Measurements from ENCODE around the gene NDST3. TPM values are rescaled to one million over a fixed set of nuclear protein-coding genes. Genes with fewer than 3 reads are reported as not detected.

NDST3 gene
- total and polyA plus RNA-seq, 5 donors from 2014 or later: not detected

GRCh38 chr4:118278473-118279274 lies 244.4 kb downstream of the NDST3 start:
- no peaks in the 10 kb centered on the region for H3K27me3 Mint-ChIP-seq
- H3K36me3 Mint-ChIP-seq: peaks cover 15% of the 10 kb centered on the region
- peaks cover 21 to 55% (median 44%) of the 10 kb centered on the region in 4 donors for H3K4me1 Mint-ChIP-seq
- peak; percentile 97 to 98 for ATAC-seq (ENCODE audit: low read depth in 2 of 2)
- H3K4me3 Mint-ChIP-seq: peak overlapping the region; percentile 89 to 95 (median 92)
- peak; percentile 96 to 98 (median 97) for DNase-seq
- Histone ChIP-seq H3K27ac (ENCODE audit: insufficient read depth, low read length, poor library complexity, severe bottlenecking) (peak overlapping the region; percentile 98), H3K27me3 (ENCODE audit: control insufficient read depth, insufficient read depth, low read length) (no peaks in the 10 kb centered on the region), H3K4me1 (ENCODE audit: control insufficient read depth, insufficient read depth, low read length, poor library complexity, severe bottlenecking) (peaks cover 30% of the 10 kb centered on the region), H3K9me3 (ENCODE audit: control insufficient read depth in 2 of 2, low read length in 2 of 2) (no peaks in the 10 kb centered on the region), H3K36me3 (ENCODE audit: control insufficient read depth, insufficient read depth, low read length) (peaks cover 13% of the 10 kb centered on the region), H3K4me3 (ENCODE audit: low read depth, low read length) (peak overlapping the region; percentile 97)
- peaks cover 0 to 1% (median 0%) of the 10 kb centered on the region in 7 donors for H3K9me3 Mint-ChIP-seq
- H3K27ac Mint-ChIP-seq: peak overlapping the region; percentile 99 to 100 (median 99)

DNA sequence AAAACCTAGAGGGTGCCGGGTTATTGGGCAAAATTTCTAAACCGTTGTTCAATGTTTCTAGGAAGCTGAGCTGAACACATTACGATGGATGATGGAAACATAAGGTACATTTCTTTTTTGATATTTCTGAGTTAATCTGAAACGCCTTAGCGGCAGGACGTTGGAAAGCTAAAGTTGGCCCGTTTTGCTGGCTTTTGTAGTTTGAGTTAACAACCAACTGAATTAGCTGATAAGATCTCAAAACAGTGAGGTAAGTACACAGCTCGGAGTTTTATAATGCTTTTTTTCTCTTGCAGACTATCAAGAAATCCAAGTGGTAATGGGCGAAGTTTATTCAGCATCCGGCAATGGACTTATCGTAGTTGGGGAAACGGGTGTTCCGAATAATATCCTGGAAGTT lies 245.0 kb downstream of the NDST3 start:
- Histone ChIP-seq H3K27ac (ENCODE audit: insufficient read depth, low read length, poor library complexity, severe bottlenecking) (peak overlapping the region; percentile 98), H3K9me3 (ENCODE audit: control insufficient read depth in 2 of 2, low read length in 2 of 2) (no peaks in the 10 kb centered on the region), H3K4me1 (ENCODE audit: control insufficient read depth, insufficient read depth, low read length, poor library complexity, severe bottlenecking) (peaks cover 30% of the 10 kb centered on the region), H3K4me3 (ENCODE audit: low read depth, low read length) (peak overlapping the region; percentile 97), H3K27me3 (ENCODE audit: control insufficient read depth, insufficient read depth, low read length) (no peaks in the 10 kb centered on the region), H3K36me3 (ENCODE audit: control insufficient read depth, insufficient read depth, low read length) (peaks cover 13% of the 10 kb centered on the region)
- Mint-ChIP-seq H3K9me3 (peaks cover 0 to 1% (median 0%) of the 10 kb centered on the region in 7 donors), H3K36me3 (peaks cover 15% of the 10 kb centered on the region), H3K4me1 (peaks cover 22 to 55% (median 45%) of the 10 kb centered on the region in 4 donors), H3K27ac (peak overlapping the region; percentile 99 to 100 (median 99)), H3K27me3 (no peaks in the 10 kb centered on the region), H3K4me3 (peak overlapping the region; percentile 89 to 95 (median 92))
- DNase-seq (peak in 2 of 3 donors; percentile 33 to 54), ATAC-seq (ENCODE audit: low read depth in 2 of 2) (no peak)

DNA sequence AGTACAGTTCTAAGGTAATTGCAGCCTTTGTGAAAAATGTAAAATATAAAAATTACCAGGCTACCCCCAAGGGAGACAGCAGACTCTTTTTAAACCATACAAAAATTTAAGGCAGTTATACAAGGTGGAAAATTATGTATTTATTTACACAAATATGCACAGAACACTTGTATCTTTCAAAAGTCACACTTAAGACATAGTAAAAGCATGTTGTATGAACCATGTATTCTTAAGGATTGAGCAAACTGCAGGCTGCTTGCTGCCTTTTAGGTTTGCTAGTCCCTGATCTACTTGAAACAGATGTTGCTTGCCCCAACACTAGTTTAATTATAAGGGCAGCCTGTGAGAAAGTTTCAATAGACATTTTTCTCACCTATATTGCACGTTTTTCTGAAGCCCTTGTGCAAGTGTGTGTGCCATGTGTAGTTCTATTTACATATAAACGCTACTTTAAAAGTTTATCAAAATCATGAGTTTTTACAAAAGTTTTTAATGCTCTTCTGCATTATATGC lies 245.7 kb downstream of the NDST3 start:
- H3K27me3 ChIP-seq (ENCODE audit: control insufficient read depth, insufficient read depth, low read length): no peaks in the 10 kb centered on the region
- H3K27ac ChIP-seq (ENCODE audit: insufficient read depth, low read length, poor library complexity, severe bottlenecking): peak overlapping the region; percentile 98
- H3K9me3 Mint-ChIP-seq: peaks cover 0 to 1% (median 0%) of the 10 kb centered on the region in 7 donors
- no peak for ATAC-seq (ENCODE audit: low read depth in 2 of 2)
- no peaks in the 10 kb centered on the region for H3K27me3 Mint-ChIP-seq
- H3K36me3 ChIP-seq (ENCODE audit: control insufficient read depth, insufficient read depth, low read length): peaks cover 13% of the 10 kb centered on the region
- peak overlapping the region; percentile 97 for H3K4me3 ChIP-seq (ENCODE audit: low read depth, low read length)
- peaks cover 22 to 55% (median 45%) of the 10 kb centered on the region in 4 donors for H3K4me1 Mint-ChIP-seq
- H3K36me3 Mint-ChIP-seq: peaks cover 15% of the 10 kb centered on the region
- peaks cover 30% of the 10 kb centered on the region for H3K4me1 ChIP-seq (ENCODE audit: control insufficient read depth, insufficient read depth, low read length, poor library complexity, severe bottlenecking)
- H3K27ac Mint-ChIP-seq: peak overlapping the region; percentile 12 to 100 (median 99)
- H3K9me3 ChIP-seq (ENCODE audit: control insufficient read depth in 2 of 2, low read length in 2 of 2): no peaks in the 10 kb centered on the region
- DNase-seq: no peak
- peak overlapping the region; percentile 89 to 95 (median 92) for H3K4me3 Mint-ChIP-seq

DNA sequence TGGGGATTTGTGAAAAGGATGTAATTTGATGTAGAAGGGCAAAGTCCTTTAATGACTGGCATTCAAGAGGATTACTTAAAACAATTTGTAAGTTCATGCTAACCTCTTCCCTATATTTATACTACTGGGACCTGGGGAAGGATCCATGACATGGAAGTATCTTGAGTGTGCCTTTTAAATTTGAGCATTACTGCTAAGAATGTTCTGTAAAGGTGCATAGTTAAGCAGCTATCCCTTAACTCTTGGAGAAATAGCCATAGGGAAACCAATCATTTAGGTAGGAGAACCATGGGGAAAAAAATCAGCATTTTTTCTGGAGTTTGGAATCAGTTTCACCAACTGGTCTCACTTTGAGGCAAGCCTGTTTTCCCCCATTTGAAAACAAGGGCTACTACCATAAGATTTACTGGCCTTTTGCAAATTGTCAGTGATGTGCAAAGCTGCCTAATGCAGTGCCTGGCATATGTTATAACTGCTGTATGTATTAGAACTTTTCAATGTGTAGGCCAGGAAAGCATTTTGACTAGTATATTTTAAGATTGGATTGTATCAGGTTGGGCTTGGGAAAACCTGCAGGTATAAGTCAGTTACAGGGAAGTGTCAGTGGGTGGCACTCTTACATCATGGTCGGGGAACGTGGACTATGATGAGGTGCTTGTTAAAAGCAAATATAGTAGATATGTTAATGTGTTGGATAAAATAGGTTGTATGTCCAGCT lies 246.4 kb downstream of the NDST3 start:
- Histone ChIP-seq H3K4me3 (ENCODE audit: low read depth, low read length) (peak overlapping the region; percentile 97), H3K9me3 (ENCODE audit: control insufficient read depth in 2 of 2, low read length in 2 of 2) (no peaks in the 10 kb centered on the region), H3K27ac (ENCODE audit: insufficient read depth, low read length, poor library complexity, severe bottlenecking) (peak overlapping the region; percentile 98), H3K36me3 (ENCODE audit: control insufficient read depth, insufficient read depth, low read length) (peaks cover 13% of the 10 kb centered on the region), H3K27me3 (ENCODE audit: control insufficient read depth, insufficient read depth, low read length) (no peaks in the 10 kb centered on the region), H3K4me1 (ENCODE audit: control insufficient read depth, insufficient read depth, low read length, poor library complexity, severe bottlenecking) (peaks cover 30% of the 10 kb centered on the region)
- ATAC-seq (ENCODE audit: low read depth in 2 of 2) (no peak), DNase-seq (peak; percentile 8 to 69 (median 51))
- peaks cover 15% of the 10 kb centered on the region for H3K36me3 Mint-ChIP-seq
- peaks cover 0 to 1% (median 0%) of the 10 kb centered on the region in 7 donors for H3K9me3 Mint-ChIP-seq
- no peaks in the 10 kb centered on the region for H3K27me3 Mint-ChIP-seq
- H3K27ac Mint-ChIP-seq: peak overlapping the region; percentile 57 to 72 (median 64)
- peaks cover 22 to 55% (median 45%) of the 10 kb centered on the region in 4 donors for H3K4me1 Mint-ChIP-seq
- peak overlapping the region; percentile 18 to 93 (median 75) for H3K4me3 Mint-ChIP-seq

DNA sequence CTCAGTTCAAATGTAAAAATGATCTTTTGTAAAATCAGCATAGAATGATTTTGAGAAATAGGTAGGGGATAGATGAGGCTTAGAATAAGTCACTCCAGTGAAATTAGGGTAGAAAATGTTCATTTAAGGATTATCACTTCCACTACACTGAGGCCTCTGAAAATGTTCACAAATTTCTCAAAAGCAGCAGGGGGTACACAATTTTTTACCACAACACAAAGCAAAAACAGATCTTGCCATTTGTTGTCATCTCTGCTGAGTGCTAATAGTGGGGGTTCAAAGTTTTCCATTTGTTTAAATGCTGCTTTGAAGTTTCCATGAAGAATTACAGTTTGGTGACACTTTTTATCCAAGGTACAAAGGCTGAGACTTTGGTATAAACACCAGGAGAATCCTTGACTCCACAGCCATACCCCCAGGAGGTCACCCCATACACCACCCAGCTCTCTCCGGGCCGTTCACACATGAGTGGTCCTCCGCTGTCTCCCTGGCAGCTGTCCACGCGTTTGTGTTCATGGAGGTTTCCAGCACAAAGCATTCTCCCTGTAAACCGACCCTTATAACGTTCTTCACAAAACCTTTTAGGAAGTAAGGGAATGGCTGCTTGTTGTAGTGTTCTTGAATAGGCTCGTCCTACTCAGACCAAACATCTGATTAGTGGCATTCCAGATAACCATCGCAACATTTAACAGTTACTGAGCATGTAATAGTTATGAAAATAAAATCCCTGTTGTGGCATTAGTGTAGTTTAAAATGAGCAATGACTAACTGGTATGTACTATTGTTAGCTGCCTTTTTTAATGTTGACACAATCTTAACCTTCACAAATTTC lies 247.5 kb downstream of the NDST3 start:
- Mint-ChIP-seq H3K27me3 (no peaks in the 10 kb centered on the region), H3K4me1 (peaks cover 22 to 55% (median 45%) of the 10 kb centered on the region in 4 donors), H3K27ac (peak overlapping the region; percentile 56 to 64 (median 64)), H3K4me3 (no peak overlapping the region), H3K9me3 (peaks cover 0 to 1% (median 0%) of the 10 kb centered on the region in 7 donors), H3K36me3 (peaks cover 20% of the 10 kb centered on the region)
- DNase-seq (no peak), ATAC-seq (ENCODE audit: low read depth in 2 of 2) (no peak)
- Histone ChIP-seq H3K27me3 (ENCODE audit: control insufficient read depth, insufficient read depth, low read length) (no peaks in the 10 kb centered on the region), H3K4me3 (ENCODE audit: low read depth, low read length) (no peak overlapping the region), H3K9me3 (ENCODE audit: control insufficient read depth in 2 of 2, low read length in 2 of 2) (no peaks in the 10 kb centered on the region), H3K4me1 (ENCODE audit: control insufficient read depth, insufficient read depth, low read length, poor library complexity, severe bottlenecking) (peaks cover 30% of the 10 kb centered on the region), H3K27ac (ENCODE audit: insufficient read depth, low read length, poor library complexity, severe bottlenecking) (no peak overlapping the region), H3K36me3 (ENCODE audit: control insufficient read depth, insufficient read depth, low read length) (peaks cover 13% of the 10 kb centered on the region)

- no peak overlapping the region for H3K4me3 ChIP-seq (ENCODE audit: low read depth, low read length)
- H3K4me3 Mint-ChIP-seq: peak overlapping the region in 2 of 4 donors; percentile 57 to 76
- peaks cover 13% of the 10 kb centered on the region for H3K36me3 ChIP-seq (ENCODE audit: control insufficient read depth, insufficient read depth, low read length)
- no peaks in the 10 kb centered on the region for H3K9me3 ChIP-seq (ENCODE audit: control insufficient read depth in 2 of 2, low read length in 2 of 2)
- H3K4me1 Mint-ChIP-seq: peaks cover 19 to 50% (median 43%) of the 10 kb centered on the region in 4 donors
- DNase-seq (no peak), ATAC-seq (ENCODE audit: low read depth in 2 of 2) (no peak)
- no peaks in the 10 kb centered on the region for H3K27me3 Mint-ChIP-seq
- H3K9me3 Mint-ChIP-seq: peaks cover 0 to 1% (median 0%) of the 10 kb centered on the region in 7 donors
- H3K27me3 ChIP-seq (ENCODE audit: control insufficient read depth, insufficient read depth, low read length): no peaks in the 10 kb centered on the region
- peaks cover 20% of the 10 kb centered on the region for H3K36me3 Mint-ChIP-seq
- peak overlapping the region; percentile 13 to 60 (median 40) for H3K27ac Mint-ChIP-seq
- H3K4me1 ChIP-seq (ENCODE audit: control insufficient read depth, insufficient read depth, low read length, poor library complexity, severe bottlenecking): peaks cover 29% of the 10 kb centered on the region
- H3K27ac ChIP-seq (ENCODE audit: insufficient read depth, low read length, poor library complexity, severe bottlenecking): no peak overlapping the region
Measured at GRCh38 chr4:118282692-118283091, 248.4 kb downstream of the NDST3 start.

DNA sequence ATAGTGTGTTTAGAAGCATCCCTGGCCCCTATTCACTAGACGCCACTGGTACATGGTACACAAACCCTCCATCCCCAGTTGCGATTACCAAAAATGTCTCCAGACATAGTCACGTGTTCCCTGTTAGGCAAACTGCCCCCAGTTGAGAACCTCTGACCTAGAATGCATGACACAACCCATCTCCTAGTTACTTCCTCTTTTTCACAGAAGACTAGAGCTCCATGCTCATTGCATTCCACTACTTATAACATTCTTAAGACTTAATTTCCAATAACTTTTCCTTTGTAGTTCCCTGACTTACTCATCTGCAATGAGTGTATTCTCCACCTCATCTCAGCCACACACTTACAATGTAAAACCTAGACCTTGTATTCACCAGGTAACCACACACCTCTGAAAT lies 249.9 kb downstream of the NDST3 start:
- Mint-ChIP-seq H3K27ac (no peak overlapping the region), H3K27me3 (no peaks in the 10 kb centered on the region), H3K4me1 (peaks cover 17 to 40% (median 36%) of the 10 kb centered on the region in 4 donors), H3K36me3 (peaks cover 16% of the 10 kb centered on the region), H3K4me3 (no peak overlapping the region), H3K9me3 (peaks cover 0 to 1% (median 0%) of the 10 kb centered on the region in 7 donors)
- H3K27me3 ChIP-seq (ENCODE audit: control insufficient read depth, insufficient read depth, low read length): no peaks in the 10 kb centered on the region
- peaks cover 21% of the 10 kb centered on the region for H3K4me1 ChIP-seq (ENCODE audit: control insufficient read depth, insufficient read depth, low read length, poor library complexity, severe bottlenecking)
- H3K36me3 ChIP-seq (ENCODE audit: control insufficient read depth, insufficient read depth, low read length): peaks cover 13% of the 10 kb centered on the region
- H3K9me3 ChIP-seq (ENCODE audit: control insufficient read depth in 2 of 2, low read length in 2 of 2): no peaks in the 10 kb centered on the region
- DNase-seq (no peak), ATAC-seq (ENCODE audit: low read depth in 2 of 2) (no peak)
- H3K27ac ChIP-seq (ENCODE audit: insufficient read depth, low read length, poor library complexity, severe bottlenecking): no peak overlapping the region
- no peak overlapping the region for H3K4me3 ChIP-seq (ENCODE audit: low read depth, low read length)

Measured in CD4-positive, CD25-positive, alpha-beta regulatory T cell (primary cell).